HCEC 1CT (cell line): Measurements from ENCODE around the gene RHOG.
"Not testable (repeated sequence)": the region's sequence is repeated elsewhere in the genome, so short reads cannot be mapped to it uniquely, and the experiment has no call there.

ENCODE experiments used
- DNase-seq: peaks from one replicate; pipeline ENCODE4 v3.0.0-alpha.2; 2017

Gene RHOG

DNA sequence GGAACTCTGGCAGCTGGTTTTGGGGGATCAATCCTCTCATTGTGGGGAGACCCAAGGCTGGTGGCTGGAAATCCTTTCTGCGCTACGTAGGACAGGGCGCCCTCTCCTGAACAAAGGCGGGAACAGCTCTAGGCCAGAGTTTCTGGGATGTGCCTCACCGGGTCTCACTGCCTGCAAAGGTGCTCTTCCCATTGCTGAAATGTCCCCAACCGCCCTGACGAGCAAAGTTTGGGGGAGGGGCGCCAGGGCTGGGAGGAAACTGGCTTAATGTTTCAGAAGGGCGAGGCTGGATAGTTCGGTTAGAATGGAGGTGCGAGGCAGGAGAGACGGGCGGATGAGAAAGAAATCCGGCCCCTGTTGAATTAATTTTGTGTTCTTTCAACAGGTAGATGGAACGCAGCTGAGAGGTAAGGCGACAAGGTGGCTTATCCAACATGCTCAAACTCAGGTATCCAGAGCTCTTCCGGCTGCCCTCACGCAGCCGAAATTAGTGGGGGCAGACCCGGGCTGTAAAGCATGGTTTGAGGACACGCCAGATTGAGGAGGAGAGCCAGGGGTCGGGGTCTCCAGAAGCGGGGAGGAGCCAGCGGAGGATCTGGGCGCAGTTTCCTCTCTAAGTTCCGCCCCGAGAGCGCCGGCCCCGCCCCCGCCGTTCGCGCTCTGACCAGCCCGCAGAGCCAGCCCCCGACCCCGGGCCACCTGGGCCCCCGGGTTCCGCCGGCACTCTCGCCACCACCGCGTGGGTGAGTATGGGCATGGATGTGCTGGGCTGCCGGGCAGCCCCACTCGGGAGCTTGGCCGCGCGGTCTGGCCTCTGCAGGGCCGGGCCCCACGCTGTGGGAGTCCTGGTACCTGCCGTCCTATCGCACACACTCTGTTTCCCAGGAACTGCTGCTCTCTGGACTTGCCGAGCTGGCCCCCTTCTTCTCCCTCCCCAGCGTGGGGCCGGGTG, 32.6 kb downstream of the RHOG start, which contains the start of gene PGAP2:
Gene PGAP2 (plus strand): TSS at position 652 of the 952 bp plus-strand sequence. CDS start 2,700 bp downstream, outside the sequence.
- peak; percentile 64 for DNase-seq

DNA sequence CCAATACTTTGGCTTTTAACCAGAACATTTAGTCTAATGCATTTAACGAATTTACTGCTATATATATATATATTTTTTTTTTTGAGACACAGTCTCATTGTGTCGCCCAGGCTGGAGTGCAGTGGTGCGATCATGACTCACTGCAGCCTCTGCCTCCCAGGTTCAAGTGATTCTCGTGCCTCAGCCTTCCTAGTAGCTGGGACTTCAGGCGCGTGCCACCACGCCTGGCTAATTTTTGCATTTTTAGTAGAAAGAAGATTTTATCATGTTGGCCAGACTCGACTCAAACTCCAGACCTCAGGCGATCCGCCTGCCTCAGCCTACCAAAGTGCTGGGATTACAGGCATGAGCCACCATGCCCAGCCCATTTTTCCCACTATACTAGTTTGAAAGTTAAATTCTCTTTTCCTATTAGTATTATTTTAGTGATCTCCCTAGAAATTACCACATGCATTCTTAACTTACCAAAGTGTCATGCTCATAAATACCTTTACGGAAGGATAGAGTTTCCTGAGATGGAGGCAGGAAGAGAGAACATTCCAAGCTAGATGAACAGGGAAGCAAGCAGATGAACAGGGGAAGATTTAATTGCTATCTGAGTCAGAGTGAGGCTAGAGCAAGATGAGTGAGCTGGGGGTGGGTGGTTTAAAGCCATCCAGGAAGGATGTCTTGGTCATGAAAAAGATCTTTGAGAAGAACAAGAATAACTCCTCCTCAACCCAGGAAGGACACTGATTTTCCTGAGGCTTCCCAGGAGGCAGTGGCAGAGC, 36.8 kb downstream of the RHOG start:
- peak; percentile 80 for DNase-seq

GRCh38 chr11:3802011-3802790, 38.6 kb downstream of the RHOG start:
- DNase-seq = peak; percentile 69

- DNase-seq = no peak
Measured at GRCh38 chr11:3799873-3800272, 40.9 kb downstream of the RHOG start.

DNA sequence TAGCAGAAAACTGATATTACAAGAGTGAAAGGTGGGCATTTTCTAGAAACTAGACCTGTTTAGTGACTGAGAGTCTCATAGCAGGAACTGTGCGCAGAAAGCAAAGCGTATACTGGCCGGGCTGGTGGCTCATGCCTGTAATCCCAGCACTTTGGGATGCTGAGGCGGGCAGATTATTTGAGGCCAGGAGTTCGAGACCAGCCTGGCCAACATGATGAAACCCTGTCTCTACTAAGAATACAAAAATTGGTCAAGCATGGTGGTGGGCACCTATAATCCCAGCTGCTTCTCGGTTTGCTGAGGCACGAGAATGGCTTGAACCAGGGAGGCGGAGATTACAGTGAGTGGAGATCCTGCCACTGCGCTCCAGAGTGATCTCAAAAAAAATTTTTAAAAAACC, 41.6 kb downstream of the RHOG start:
- DNase-seq = no peak

- DNase-seq = peak; percentile 100
Measured at GRCh38 chr11:3797329-3798090, 43.2 kb downstream of the RHOG start, which contains the start of gene NUP98. TSS of gene NUP98 (minus strand) at chr11:3797554. CDS start at chr11:3782117, 15,437 bp downstream.

GRCh38 chr11:3796801-3797328, 43.9 kb downstream of the RHOG start:
- no peak for DNase-seq

GRCh38 chr11:3796346-3796745, 44.4 kb downstream of the RHOG start:
- no peak for DNase-seq

DNA sequence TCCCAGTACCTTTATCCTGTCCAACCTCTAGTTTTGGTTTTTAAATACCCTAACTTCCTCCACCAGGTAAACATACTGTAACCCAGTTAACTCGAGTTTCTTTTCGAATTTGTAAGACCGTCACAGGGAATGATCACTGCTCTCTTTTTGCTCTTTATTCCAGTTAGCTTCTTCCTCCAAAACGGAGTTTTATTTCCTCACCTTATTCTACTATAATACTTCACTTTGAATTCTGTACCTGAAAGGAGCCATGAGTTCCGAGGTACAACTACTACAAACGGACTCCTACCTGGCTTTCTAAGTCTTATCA, 44.8 kb downstream of the RHOG start:
- no peak for DNase-seq

DNA sequence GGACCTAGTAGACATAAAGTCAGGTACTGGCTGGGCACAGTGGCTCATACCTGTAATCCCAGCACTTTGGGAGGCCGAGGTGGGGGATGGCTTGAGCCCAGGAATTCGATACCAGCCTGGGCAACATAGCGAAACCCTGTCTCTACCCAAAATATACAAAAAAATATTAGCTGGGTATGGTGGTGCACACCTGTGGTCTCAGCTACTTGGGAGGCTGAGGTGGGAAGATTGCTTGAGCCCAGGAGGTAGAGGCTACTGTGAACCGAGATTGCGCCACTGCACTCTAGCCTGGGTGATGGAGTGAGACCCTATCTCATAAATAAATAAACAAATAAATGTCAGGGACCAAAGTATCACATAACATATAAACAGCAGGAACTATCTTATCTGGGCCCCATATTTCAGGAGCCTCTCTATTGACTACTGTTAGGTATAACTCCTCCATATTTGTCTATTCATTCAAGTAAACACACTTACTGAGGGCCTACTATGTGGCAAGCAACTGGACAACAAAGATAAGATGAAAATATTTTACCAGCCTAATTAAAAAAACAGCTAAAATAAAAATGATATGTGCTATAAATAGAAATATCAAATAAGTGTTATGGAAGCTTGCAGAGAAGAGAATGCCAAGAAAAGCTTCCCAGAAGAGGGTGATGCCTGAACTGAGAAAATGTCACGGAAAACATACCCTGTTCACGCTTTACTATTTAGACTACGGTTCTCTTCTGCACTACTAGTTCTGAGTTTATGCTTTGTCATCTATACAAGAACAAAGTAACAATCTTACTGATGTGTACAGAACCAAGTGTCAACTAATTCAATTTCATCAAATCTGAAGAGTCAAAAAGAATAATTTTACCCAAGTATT, 45.4 kb downstream of the RHOG start:
- DNase-seq = no peak

GRCh38 chr11:3794387-3794786, 46.4 kb downstream of the RHOG start:
- not testable (repeated sequence) for DNase-seq

DNA sequence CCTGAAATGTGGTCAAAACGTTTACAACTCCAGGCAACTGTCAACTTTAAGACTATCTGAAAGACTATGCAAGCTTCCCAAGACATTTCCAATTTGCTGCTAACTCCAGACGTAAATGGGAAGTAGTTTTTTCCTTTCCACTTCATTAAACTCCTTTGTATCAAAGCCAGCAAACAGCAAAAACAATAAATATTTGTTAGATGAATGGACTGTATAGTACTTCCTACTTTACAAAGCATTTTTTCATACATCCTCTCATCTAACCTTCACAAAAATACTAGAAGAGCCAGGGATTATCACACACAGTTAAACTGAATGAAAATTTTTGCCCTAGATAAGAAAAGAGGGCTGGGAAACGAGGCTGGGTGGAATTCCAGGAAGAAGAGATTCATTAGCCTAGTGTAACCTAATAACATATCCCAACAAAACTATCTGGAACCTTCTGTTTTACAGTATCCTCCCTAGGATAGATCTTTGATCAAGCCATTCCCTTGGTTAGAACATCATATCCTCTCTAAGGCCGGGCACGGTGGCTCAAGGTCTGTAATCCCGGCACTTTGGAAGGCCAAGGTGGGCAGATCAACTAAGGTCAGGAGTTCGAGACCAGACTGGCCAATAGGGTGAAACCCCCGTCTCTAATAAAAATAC, 53.9 kb downstream of the RHOG start:
- no peak for DNase-seq

- no peak for DNase-seq
Measured at GRCh38 chr11:3783611-3784010, 57.1 kb downstream of the RHOG start.

DNA sequence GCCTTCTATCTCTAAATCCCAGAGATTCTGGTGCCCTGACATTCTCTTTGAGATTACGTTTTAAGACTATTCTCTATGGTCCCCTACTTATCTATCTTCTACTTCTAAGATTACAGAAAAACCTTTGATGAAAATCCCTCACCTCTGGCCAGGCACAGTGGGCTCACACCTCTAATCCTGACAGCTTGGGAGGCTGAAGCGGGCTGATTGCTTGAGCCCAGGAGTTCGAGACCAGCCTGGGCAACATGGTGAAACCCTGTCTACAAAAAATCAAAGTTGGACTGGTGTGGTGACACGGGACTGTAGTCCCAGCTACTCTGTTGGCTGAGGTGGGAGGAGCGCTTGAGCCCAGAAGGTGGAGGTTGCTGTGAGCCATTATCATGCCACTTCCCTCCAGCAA, 57.8 kb downstream of the RHOG start:
- no peak for DNase-seq

GRCh38 chr11:3781423-3781822, 59.3 kb downstream of the RHOG start:
- peak; percentile 62 for DNase-seq
